GM23248 (cell line): ENCODE data around the gene NF1.

Source experiments
- EZH2 ChIP-seq: fragments of 200-600 bp; sonication (generic); IDR thresholded peaks from 2 replicates; pipeline ENCODE4 v1.6.1; 2018; ENCODE audit warnings: antibody characterized with exemption, mild to moderate bottlenecking; ENCODE audit not compliant: insufficient read depth, poor library complexity, severe bottlenecking
- EZH2phosphoT487 ChIP-seq: fragments of 200-600 bp; sonication (generic); IDR thresholded peaks from 2 replicates; pipeline ENCODE4 v1.6.1; 2018; ENCODE audit warnings: antibody characterized with exemption, moderate library complexity, mild to moderate bottlenecking, low read depth; ENCODE audit not compliant: insufficient read depth

DNA sequence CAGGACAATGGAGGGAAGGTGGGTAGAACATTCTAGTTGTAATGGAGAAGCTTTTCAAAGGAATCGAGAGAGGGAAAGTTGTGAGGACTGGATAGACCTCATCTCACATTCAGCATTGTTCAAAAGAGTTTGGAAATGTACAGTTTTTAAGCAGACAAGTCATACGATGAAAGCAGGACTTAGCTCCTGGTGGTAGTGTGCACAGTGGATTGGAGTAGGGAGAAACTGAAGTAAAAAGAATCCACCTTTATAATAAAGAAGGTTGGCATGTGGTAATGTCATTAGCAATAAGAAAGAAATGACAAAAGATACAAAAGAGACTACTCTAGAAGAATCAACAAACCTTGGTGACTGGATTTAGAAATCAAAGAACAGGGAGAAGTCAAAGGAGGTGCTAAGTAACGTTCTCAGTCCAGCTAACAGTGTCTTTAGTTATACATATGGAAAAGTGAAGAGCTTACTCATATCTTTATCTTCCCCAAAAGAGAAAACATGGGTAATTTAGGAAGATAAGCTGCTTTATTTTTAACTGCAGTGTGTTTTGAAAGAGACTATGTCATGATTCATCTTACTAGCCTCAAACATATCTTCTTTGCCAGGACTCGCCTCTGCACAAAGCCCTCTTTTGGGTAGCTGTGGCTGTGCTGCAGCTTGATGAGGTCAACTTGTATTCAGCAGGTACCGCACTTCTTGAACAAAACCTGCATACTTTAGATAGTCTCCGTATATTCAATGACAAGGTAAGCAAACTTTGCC is 245.3 kb downstream of the NF1 start:
- no peak for TF ChIP-seq EZH2
- TF ChIP-seq EZH2phosphoT487: no peak
